NCI-H345 treated with DMSO at 0.1 percent for 48 hours (cell line): ENCODE data around the gene KRT77.
"Not testable (repeated sequence)": the region's sequence is repeated elsewhere in the genome, so short reads cannot be mapped to it uniquely, and the experiment has no call there.

Experiments
- DNase-seq: peaks from one replicate; lab custom pipeline; 2025; ENCODE audit not compliant: unreplicated experiment; lab: John Stamatoyannopoulos, UW

Gene KRT77

DNA sequence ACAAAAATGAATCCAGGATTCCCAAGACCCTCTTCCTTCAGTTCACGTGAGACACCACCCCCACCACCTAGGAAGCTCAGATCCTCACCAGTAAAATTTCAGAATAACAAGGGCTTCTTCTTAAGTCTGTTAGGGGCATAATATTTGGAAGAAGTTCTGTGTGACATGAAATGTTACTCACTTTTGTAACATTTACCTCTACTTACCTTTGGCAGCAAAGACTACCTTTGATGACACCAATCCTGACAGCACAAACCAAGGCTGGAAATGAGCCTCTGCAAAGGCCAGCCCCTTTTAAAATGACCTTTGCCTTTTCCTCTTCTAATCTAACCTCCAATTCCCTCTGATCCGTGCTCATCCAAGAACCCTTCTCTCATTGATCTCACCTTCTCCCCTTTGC lies 19.4 kb upstream of the KRT77 start:
- DNase-seq, result no peak

DNA sequence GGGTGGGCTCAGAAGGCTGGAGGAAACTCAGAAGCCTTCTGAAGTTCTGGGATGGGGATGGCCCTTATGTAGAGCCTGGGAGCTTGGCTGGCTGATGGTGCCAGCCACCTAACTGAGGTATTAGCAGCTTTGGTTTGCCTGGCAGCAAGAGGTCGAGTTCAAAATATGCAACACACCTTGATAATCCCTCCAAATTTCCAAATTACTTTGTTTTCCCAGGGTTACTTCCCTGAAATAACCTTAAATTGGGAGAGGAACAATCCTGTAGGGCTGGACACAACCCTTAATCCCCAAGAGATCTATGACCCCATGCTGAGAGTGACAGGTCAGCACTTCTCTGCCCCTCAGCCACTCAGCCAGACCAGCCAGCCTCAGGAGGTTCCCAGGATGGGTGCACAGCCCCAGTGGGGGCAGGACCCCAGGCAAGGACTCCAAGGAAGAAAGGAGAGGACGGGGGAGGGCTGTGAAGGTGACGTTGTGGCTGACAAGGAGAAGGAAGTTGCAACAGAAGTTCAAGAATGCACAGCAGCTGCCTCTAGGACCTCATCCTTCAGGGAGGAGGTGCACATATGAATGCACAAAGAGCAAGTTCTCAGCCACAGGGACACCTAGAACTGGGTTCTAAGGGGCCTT lies 18.6 kb upstream of the KRT77 start:
- DNase-seq, result no peak

DNA sequence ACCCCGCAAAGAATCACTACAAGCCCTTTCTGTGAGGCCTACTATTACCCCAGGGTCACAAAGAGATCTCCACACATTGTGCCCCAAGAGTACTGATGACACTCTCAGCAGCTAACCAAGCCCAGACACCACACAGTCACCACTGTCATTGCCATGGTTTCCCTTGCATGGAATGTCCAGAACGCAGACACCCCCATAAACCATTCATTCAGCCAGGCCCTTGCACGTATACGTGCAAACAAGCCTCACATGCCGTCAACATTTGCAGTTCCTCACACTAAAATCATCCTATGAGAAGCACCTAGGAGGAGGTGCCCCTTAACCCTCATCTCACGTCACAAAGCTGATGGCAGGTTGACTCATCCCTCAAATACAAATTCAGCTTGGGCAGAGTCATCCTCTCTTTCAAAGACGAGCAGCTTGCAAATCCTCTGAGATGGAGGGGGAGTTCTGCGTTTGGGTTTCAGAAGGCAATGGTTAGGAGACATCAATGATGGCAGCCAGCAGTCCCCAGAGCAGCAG lies 17.1 kb upstream of the KRT77 start:
- no peak for DNase-seq

DNA sequence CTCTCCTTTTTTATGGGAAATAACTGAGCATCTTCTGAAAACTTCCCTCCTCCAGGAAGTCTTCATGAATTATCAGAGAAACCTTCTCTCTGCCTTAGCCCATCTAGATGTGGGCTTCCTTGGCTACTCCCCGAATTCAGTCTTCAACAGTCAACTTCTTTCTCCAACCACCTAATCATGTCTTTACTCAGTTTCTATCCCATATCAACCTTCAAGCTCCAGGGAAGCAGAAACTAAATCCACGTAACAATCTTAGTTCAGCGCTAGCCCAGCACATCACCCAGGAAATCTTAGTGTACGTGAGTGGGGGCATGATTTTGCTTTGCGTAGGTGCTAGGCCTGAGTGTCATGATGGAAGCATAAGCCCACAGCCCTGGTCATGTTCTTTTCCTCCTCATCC lies 12.7 kb upstream of the KRT77 start:
- no peak for DNase-seq

DNA sequence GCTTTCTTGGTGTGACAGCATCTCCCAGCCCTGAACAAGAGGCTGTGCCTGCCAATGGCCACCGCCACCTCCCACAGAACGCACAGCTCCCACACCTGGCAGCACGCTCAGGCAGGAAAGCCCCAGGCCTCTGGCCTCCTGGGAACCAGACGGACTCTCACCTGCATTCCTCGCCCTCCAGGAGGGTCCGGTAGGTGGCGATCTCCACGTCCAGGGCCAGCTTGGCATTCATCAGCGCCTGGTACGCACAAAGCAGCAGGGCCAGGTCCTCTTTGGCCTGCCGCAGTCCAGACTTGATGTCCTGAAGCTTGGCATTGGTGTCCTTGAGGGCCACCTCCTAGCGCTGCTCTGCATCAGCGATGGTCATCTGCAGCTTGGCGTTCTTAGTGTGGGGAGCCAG lies 12.1 kb upstream of the KRT77 start:
- DNase-seq, result no peak

DNA sequence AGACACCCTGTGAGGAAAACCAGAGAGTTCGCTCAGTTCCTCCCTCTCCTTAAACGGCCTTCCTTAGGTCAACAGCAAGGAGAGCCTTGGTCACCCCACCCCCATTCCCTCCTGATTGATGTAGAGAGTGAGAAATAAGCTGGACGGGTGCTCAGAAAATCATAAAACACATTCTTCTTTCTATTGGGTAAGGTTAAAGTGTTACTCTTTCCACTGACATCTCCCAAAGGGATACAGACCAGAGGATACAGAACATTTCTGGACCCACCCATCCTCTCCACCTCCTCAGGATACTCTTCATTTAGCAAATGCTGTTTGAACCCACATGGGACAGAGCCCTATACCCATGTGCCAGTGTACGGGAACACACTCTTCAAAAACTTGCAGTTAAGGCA lies 11.6 kb upstream of the KRT77 start:
- no peak for DNase-seq

DNA sequence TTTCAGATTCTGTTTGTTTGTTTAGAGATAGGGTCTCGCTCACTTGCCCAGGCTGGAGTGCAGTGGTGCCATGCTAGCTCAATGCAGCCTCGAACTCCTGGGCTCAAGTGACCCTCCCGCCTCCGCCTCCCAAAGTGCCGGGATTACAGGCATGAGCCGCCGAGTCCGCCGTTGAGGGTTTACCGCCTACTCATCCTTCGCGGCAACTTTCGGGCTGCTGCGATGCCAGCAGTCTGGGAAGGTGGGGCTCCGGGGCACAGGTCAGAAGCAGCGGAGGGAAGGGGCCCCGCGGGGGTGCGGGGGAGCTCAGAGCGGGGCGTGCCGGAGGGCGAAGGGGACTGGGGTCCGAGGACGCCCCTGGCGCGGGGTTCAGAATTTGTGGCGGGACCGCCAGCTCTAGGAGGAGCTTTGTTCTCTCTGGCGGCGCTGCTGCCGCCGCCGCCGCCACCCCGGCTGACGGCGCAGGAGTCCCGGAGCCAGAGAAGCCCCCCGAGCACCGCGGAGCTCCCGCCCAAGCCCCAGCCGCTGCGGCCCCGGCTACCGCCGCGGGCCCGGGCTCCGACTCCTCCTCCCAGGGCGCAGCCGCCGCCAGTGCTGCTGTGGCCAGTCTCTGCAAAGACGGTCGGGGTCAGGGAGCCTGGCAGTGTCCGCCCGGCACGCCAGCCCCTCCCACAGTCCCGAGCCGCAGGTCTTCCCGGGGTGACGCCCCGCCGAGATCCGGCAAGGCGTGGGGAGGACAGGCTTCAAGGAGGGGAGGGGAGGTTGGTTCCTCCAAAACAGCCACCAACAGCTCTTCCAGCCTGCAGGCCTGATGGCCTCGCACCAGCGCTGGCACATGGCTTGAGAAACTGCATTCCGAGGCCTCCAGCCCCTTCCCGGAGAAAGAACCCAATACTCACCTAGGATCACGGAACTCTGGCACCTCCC lies 10.9 kb upstream of the KRT77 start:
- DNase-seq, result no peak

DNA sequence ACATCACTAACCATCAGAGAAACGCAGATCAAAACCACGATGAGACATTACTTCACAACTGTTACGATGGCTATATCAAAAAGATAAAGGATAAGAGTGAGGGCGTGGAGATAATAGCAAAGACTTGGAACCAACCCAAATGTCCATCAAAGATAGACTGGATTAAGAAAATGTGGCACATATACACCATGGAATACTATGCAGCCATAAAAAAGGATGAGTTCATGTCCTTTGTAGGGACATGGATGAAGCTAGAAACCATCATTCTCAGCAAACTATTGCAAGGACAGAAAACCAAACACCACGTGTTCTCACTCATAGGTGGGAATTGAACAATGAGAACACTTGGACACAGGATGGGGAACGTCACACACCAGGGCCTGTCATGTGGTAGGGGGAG lies 8.8 kb upstream of the KRT77 start:
- DNase-seq, result not testable (repeated sequence)

DNA sequence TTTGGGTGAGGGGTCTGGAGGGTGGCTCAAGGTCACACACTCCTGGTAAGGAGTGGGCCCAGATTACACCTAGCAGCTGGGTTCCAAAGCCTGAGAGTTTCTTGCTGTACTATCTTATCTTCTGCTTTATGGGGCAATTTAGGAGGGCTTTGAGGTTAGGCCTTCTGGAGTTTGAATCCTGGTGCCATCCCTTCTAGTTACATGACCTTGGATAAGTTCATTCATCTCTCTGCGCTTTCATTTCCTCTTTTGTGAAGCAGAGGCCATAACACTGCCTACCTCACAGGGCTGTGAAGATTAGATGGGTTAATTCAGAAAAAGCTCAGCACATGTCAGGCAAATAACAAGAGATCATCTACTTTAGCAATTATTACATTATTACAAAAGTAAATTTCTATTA lies 7.4 kb upstream of the KRT77 start:
- DNase-seq, result no peak

DNA sequence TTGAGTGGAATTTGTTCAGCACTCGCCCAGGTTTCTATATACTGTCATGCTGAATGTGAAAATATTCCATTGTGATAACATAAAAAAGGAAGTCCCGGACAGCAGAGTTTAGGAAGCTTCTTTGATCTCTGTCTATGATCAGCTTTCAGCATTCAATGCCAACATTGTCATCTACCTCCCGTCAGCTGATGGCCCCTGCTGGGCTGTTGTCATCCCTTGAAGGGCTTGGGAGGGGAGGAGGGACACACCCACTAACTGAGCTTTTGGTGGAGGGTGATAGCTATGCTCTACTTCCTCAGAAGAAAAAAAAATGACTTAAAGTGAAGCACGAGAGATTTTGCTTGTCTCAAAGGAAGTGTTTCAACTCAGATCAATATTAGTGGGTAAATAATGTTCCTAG lies 4.7 kb upstream of the KRT77 start:
- DNase-seq, result no peak

DNA sequence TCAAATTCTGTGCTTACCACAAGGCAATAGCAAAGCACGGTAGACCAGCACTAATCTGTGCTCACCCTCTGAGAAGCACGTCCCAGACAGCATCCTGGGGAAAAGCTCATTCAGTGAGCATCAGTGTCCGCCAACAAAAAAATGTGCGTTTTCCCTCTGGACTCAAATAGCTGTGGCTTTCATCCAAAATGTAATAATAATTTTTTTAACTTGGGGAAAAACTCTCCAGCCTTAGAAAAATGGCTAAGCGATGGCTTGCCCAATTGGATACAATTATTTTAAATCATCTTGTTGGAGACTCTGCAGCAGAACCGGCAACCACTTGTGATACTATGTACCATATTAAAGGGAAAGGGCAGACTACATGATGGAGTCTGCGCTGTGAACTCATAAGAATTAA lies 1.1 kb upstream of the KRT77 start:
- DNase-seq, result no peak

DNA sequence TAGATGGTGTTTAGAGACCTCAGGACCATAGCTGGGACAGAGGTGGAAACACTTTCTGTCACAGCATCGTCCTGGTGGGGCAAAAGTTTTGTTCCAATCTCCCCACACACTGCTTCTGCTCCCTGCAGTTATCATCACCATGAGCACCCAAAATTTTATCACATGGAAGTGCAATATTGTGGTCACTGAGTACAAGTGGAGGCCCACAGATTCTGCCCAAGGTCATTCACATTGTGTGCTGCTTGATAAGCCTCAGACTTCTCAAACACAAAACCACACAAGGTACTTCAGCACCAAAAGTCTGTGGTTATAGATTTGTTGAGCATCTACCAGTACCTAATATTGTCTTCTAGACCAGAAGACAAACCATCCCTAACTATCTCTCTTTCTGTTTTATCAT lies 554 bp upstream of the KRT77 start:
- no peak for DNase-seq

DNA sequence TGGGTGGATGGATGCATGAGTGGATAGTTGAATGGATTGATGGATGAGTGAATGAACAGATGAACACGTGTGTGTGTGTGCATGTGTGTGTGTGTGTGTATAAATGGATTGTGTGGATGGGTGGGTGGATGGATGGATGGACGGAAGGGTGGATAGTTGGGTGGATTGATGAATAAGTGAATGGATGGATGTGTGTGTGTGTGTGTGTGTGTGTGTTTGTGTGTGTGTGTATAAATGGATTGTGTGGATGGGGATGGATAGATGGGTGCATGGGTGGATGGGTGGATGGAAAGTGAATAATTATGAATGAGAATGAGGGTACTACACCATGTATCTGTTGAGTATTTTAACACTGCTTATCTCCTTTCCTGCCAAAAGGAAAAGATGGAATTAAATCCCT lies 986 bp downstream of the KRT77 start:
- no peak for DNase-seq

DNA sequence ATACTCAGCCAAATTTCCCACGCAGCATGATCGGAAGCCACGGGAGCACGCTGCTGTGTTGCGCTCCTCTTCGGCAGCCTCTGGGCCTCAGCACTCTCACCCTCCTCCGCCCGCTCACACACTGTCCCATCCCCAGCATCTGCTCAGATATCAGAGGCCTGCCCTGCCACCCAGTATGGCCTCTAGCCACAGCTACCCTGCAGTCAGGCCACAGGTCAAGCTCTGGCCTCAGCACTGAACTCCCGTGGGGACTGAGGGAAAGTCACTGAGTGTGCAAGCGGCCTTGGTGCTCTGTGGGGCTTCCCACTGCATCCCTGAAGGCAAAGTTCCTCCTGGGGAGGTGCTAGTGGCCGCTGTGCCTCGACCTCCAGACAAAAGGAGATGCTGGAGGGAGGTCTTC lies 2.0 kb downstream of the KRT77 start:
- no peak for DNase-seq

DNA sequence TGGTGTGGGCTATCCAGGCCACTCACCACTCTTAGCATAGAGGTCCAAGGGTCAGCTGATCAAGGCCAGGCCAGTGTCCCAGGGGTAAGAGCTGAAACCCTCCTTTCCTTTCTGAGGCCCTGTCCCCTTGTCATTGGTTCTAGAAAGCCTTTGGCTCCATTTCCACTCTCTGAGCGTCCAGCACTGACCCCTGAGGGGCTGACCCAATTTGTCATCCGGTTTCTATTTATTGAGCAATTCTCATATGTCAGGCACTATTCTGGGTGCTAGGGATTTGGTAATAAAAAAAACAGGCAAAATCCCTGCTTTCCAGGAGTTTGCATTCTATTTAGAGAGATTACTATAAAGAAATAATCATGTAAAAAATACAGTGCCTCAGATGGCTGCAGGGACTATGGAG lies 3.4 kb downstream of the KRT77 start:
- DNase-seq, result no peak

DNA sequence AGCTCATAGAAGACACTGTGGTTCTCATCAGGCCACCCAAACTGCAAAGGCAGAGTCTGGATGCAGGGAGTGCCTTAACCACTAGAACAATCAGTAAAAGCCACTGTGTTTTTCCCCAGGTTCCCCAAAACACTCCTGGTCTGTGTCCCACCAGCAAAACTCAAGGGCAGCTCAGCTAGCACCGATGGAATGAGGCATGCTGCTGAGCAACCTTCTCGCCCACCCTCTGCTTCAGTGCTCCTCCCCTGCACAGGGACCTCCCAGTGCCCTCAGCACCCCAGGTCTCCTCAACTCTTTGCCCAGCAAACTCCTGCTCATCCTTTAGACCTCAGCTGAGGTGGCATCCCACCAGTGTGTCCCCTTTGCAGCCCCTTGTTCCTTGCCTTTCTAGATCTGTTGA lies 4.0 kb downstream of the KRT77 start:
- DNase-seq, result no peak

DNA sequence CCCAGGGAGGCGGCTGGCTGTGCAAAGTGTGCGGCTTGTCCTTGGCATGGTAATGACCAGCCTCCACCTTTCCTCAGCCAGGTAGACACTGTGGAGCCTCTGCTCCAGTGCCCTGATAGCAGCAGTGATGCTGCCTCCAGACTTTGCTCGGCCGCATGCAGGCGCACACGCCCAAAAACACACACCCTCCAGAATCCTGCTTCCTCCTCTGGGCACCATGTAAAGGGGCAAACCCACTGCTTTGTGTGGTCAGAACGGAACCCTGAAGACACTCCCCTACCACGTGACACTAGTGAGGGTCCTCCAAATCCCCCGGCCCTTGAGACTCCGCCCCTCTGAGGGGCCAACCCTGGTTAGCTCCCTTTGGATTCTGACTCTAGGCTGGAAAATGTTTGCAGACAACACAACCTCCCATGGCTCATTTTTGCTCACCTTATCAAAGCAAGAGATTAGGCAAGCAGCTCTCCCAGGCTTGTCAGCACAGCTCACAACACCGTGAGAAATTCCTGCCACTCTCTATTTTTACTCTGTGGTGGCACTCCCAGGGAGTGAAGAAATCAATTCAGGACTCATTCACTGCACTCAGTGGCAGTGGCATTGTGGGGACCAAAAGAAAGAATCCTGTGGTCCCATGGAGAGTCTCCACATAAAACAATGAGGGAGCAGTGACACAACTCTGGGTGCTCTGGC lies 4.5 kb downstream of the KRT77 start:
- DNase-seq, result no peak

DNA sequence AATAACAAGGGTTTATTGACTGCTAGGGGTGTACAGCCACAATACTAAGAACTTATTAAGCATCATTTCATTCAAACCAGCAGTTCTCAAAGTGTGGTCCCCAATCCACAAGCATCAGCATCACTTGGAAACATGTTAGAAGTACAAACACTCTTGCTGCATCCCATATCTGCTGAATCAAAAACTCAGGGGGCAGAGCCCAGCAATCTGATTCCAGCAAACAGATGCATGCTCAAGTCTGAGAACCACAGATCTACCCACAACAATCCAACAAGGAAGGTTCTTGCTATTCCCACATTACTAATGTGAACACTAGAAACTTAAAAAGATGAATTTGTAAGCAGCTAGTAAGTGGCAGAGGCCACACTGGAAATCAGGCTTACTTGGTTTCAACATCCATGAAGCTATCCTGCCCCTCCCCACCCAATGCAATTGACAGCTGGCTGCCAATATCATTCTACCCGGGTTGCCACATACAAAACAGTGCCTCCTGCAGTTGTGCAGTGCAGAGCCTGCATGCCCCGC lies 6.2 kb downstream of the KRT77 start:
- no peak for DNase-seq

DNA sequence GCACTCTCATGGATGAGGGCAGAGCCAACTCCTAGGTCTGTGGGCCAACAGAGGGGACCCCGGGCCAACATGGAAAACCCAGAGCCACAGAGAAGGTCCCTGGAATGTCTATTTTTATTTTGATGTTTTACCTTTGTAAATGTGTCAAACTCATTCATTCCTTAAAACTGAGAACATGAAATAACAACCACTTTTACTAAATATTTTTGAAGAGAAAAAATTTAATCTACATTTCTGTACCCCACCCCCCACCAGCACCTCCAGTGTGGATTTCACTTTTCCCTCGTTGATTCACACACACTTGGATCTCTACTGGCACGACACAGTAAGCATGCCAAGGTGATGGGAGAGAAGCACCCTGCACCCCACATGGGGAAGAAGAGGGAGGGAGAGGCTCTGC lies 6.7 kb downstream of the KRT77 start:
- DNase-seq, result no peak

DNA sequence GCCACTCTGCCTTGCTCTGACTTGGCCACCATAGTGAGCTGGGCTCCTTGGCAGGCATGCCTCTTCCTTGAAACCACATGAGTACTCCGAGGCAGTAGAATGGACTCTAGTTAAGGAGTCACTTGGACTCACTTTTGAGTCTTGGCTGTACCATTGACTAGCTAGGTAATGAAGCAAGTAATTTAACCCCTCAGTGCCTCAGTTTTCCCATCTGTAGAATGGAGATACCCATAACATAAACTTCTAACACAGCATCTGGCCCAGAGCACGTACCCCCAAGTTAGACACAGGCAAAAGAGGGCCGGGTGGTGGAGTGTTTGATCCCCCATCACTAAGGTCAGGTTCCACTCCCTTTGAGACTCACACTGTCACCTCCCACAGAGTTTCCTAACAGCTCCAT lies 8.3 kb downstream of the KRT77 start:
- no peak for DNase-seq

DNA sequence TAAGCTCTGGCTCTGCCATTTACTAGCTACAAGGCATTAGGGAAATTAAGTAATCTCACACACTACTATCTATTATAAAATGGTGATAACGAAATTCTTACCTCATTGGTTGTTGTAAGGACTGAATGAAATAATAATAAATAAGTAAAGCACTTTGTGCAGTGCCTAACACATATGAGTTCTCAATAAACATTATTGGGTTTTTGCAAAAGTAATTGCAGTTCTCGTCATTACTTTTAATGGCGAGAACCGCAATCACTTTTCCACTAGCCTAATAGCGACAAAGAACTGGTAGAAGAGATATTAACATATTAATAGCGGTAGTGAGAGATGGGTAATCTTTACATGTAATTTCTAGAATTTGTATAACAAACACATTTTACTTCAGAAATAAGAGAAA lies 9.2 kb downstream of the KRT77 start:
- no peak for DNase-seq

DNA sequence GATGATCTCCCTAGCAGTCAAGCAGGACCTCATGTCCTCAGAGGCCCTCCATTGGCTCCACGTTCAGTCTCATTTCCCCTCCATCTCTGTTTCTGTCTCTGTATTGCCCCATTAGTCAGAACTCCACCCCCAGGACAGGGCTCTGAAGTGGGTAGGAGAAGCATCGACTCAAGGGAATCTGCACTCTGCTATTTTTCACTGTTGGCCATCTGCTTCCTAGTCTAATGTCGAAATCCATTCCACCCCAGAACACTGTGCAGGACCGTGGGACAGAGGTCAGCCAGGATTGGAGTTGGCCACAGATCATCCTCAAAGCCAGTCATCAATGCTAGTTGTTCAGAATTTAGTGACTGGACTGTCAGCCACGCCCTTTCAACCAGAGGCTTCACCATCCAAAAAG lies 10.1 kb downstream of the KRT77 start:
- DNase-seq, result no peak
